Heart right ventricle (tissue), 16 donors: ENCODE data around the gene PTPRN2. TPM values are rescaled to one million over a fixed set of nuclear protein-coding genes. Genes with fewer than 3 reads are reported as not detected.

Source experiments
- ATAC-seq, 8 donors: fragments of 200-7000 bp; cut with Tn5 transposase; one replicate each; pipeline ENCODE4 v1.9.1; 2020; ENCODE audit warnings: mild to moderate bottlenecking in 8 of 8, moderate library complexity in 8 of 8, moderate number of reproducible peaks in 1 of 8
- DNase-seq, 2 donors: peaks; one replicate each; pipeline ENCODE4 v3.0.0-alpha.2; 2020
- H3K27ac ChIP-seq, 10 donors: fragments of 200-600 bp; sonication (generic) in 2 of 10; one replicate each; pipeline versions ENCODE4 v1.5.0 to v1.8.0; 2020 to 2022; ENCODE audit warnings: mild to moderate bottlenecking in 3 of 10
- H3K27me3 ChIP-seq, 7 donors: fragments of 200-600 bp; one replicate each; pipeline ENCODE4 v1.8.0; 2021 to 2022; ENCODE audit warnings: mild to moderate bottlenecking in 2 of 7
- H3K36me3 ChIP-seq, 9 donors: fragments of 200-600 bp; sonication (generic) in 1 of 9; one replicate each; pipeline versions ENCODE4 v1.5.0 to v1.8.0; 2020 to 2022; ENCODE audit warnings: mild to moderate bottlenecking in 2 of 9
- H3K4me1 ChIP-seq, 9 donors: fragments of 200-600 bp; sonication (generic) in 1 of 9; one replicate each; pipeline versions ENCODE4 v1.5.0 to v1.8.0; 2020 to 2022; ENCODE audit warnings: mild to moderate bottlenecking in 4 of 9
- H3K4me3 ChIP-seq, 10 donors: fragments of 200-600 bp; sonication (generic) in 2 of 10; one replicate each; pipeline versions ENCODE4 v1.5.0 to v1.8.0; 2020 to 2022; ENCODE audit warnings: mild to moderate bottlenecking in 7 of 10, moderate library complexity in 2 of 10
- H3K9me3 ChIP-seq, 11 donors: fragments of 200-600 bp in 10 of 11; sonication (generic) in 2 of 11; one replicate each; pipeline versions ENCODE4 v1.5.0 to v1.8.0; 2013 to 2022; ENCODE audit warnings: mild to moderate bottlenecking in 2 of 11, control low read depth in 1 of 11, moderate library complexity in 1 of 11
- CTCF ChIP-seq, 9 donors: fragments of 200-600 bp; sonication (generic) in 2 of 9; IDR thresholded peaks; one replicate each; pipeline versions ENCODE4 v1.5.0 to v1.8.0; 2021 to 2022; ENCODE audit warnings: antibody characterized with exemption in 9 of 9, mild to moderate bottlenecking in 5 of 9, moderate library complexity in 1 of 9
- WGBS, 2 donors: extraction: QIAGEN DNeasy Blood & Tissue Kit; methylation state at CpG; one replicate each; pipeline ENCODE4 v1.1.7; 2013; ENCODE audit warnings: inconsistent platforms in 1 of 2; 5-methylcytosine and 5-hydroxymethylcytosine counted together
- intact Hi-C, 10 donors: fragments of 100-400 bp; cut with DNase I; formaldehyde crosslinking; loops; one replicate each; pipeline versions ENCODE4 v1.11.1 to v1.14.2; 2022
- polyA plus RNA-seq, 2 donors: library from polyadenylated mRNA; stranded (reverse); fragments of 200-250 nt; gene quantifications; one replicate each; pipeline ENCODE4 v1.2.3, GENCODE V29; 2013
- total RNA-seq, 10 donors: library from RNA; stranded (reverse); fragmentation: NEBNext Ultra II Directional in 3 of 10; extraction: Animal tissue kit (Norgen Biotek cat#: 25700) in 3 of 10; gene quantifications; one replicate each; pipeline versions ENCODE4 v1.2.1 to v1.2.4, GENCODE V29; 2021 to 2023
- donor health status: Arrhythmogenic right ventricular cardiomyopathy.
- donor health status: ischemic (EF 13 %, LVEDD 7.1; RV severe dilation, severe dysfunction).
- donor health status: healthy with polysubstance abuse.
- donor health status: DM: no; HTN: yes; CAD: no.
- donor health status: DM: no; HTN: no; CAD: no.
- donor health status: ischemic (EF 25% LVEDD 6.9; RV normal size, moderate dysfunction).
- donor health status: ischemic (EF 25% LVEDD 5.7; RV mildly dilated, moderate dysfunction).
- donor health status: healthy.
- donor health status: DM: yes; HTN: yes; CAD: no.
- donor health status: Ischemic cardiomyopathy.
- donor health status: ischemic (EF 35%, LVEDD 5.7; RV mildly dilated, moderate dysfunction).
- donor health status: nonischemic (EF 11% LVEDD 7.7; RV severe dilation, severe dysfunction).
- donor health status: DM: yes; HTN: yes; CAD: no.
- donor health status: PGD.
- donor health status: ischemic (EF 29% LVEDD 5.4; RV normal size, mild dysfunction).
- donor health status: nonischemic (EF 23%, LVEDD 6.1; RV moderate dilation, normal function).

PTPRN2 gene
- total and polyA plus RNA-seq, 12 donors = 0.82 to 1.8 (median 1.3) TPM

- intact Hi-C loops = no loop called here
- 89 to 90% methylated on average over 39 of the region's 39 CpGs for WGBS, 2 donors
- Histone ChIP-seq H3K9me3 (peaks cover 0 to 5% (median 0%) of the 10 kb centered on the region in 11 donors), H3K4me1 (no peaks in the 10 kb centered on the region), H3K4me3 (no peak overlapping the region), H3K36me3 (no peaks in the 10 kb centered on the region), H3K27ac (no peak overlapping the region), H3K27me3 (peaks cover 0 to 6% (median 0%) of the 10 kb centered on the region in 7 donors)
- no peak for TF ChIP-seq CTCF (IDR thresholded peaks at IDR 0.05)
- no peak for ATAC-seq
- DNase-seq = no peak
These were observed 490.0 kb downstream of the PTPRN2 start for GRCh38 chr7:158097453-158098124.

- Histone ChIP-seq H3K4me1 (no peaks in the 10 kb centered on the region), H3K36me3 (no peaks in the 10 kb centered on the region), H3K27me3 (peaks cover 0 to 6% (median 0%) of the 10 kb centered on the region in 7 donors), H3K9me3 (peaks cover 0 to 5% (median 0%) of the 10 kb centered on the region in 11 donors), H3K27ac (no peak overlapping the region), H3K4me3 (no peak overlapping the region)
- WGBS, 2 donors = 81 to 86% methylated on average over 10 of the region's 10 CpGs
- TF ChIP-seq CTCF (IDR thresholded peaks at IDR 0.05) = no peak
- ATAC-seq = no peak
- intact Hi-C loops = no loop called here
- DNase-seq = no peak
These were observed 490.5 kb downstream of the PTPRN2 start for GRCh38 chr7:158097106-158097452.

GRCh38 chr7:158096582-158096981 lies 491.0 kb downstream of the PTPRN2 start:
- Histone ChIP-seq H3K36me3 (no peaks in the 10 kb centered on the region), H3K4me1 (no peaks in the 10 kb centered on the region), H3K4me3 (no peak overlapping the region), H3K27ac (no peak overlapping the region), H3K9me3 (peaks cover 0 to 5% (median 0%) of the 10 kb centered on the region in 11 donors), H3K27me3 (peaks cover 0 to 4% (median 0%) of the 10 kb centered on the region in 7 donors)
- no peak for TF ChIP-seq CTCF (IDR thresholded peaks at IDR 0.05)
- DNase-seq (no peak), ATAC-seq (no peak)
- WGBS, 2 donors = 60 to 64% methylated on average over 8 of the region's 8 CpGs
- intact Hi-C loops = no loop called here

GRCh38 chr7:158094671-158095226 lies 492.9 kb downstream of the PTPRN2 start:
- ATAC-seq (no peak), DNase-seq (no peak)

More at GRCh38 chr7:158094671-158095226, 492.9 kb downstream of the PTPRN2 start:
- peaks cover 0 to 4% (median 0%) of the 10 kb centered on the region in 7 donors for H3K27me3 ChIP-seq
- 71 to 76% methylated on average over 12 of the region's 12 CpGs for WGBS, 2 donors
- no peaks in the 10 kb centered on the region for H3K36me3 ChIP-seq
- H3K4me3 ChIP-seq = no peak overlapping the region
- intact Hi-C loops = no loop called here
- H3K9me3 ChIP-seq = no peaks in the 10 kb centered on the region
- no peak for TF ChIP-seq CTCF (IDR thresholded peaks at IDR 0.05)
- H3K4me1 ChIP-seq = no peaks in the 10 kb centered on the region
- no peak overlapping the region for H3K27ac ChIP-seq
